ENCODE measurements around the gene PRELID3B. TPM values are rescaled to one million over a fixed set of nuclear protein-coding genes. Genes with fewer than 3 reads are reported as not detected.

Gene PRELID3B
- total and polyA plus RNA-seq, 10 of the 15 experiments (the other 5 are each of a cell fraction or from before 2014, with no cell fraction given), result 72.5 to 151 (median 124) TPM

DNA sequence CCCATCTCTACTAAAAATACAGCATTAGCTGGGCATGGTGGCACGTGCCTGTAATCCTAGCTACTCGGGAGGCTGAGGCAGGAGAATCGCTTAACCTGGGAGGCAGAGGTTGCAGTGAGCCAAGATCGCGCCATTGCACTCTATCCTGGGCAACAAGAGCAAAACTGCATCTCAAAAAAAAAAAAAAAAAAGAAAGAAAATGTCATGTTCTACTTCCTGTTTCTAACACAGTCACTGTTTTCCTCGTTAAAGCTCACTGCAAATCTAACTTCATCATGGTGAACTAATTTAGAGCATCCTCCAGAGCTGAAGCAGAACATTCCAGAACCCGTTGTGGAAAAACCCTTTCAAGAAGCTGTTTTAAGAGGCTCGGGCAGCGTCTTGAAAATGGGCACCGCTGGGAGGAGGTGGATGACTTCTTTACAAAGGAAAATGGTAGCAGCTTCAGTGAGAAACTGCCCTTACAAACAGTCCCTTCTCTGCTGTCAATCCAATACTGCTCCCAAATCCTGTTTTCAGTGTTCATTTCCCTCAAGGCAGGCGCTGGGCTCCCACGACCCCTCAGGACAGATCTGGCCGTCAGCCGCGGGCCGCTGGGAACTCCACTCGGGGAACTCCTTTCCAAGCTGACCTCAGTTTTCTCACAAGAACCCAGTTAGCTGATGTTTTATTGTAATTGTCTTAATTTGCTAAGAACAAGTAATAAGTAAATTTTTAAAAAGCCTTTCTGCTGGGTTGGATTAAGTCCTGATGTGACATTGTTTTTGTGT lies 48.0 kb downstream of the PRELID3B start:
- no peaks in the 10 kb centered on the region for H3K9me3 ChIP-seq (replicated peaks; ENCODE audit: control insufficient read depth, insufficient read depth, low read length)
- POLR2A ChIA-PET, result interaction anchor here (0.6 to 1.3 kb wide), 3 partner anchors 13 to 152 kb away, joined by 3 to 8 read pairs (median 5); no protein-coding TSS in a partner anchor
- H2AFZ ChIP-seq (ENCODE audit: control insufficient read depth, low read depth, low read length), result no peak overlapping the region
- 86% methylated on average over 15 of the region's 17 CpGs for WGBS (ENCODE audit: insufficient coverage, insufficient replicate concordance, low lambda C conversion rate, missing lambda C conversion rate)
- H3K27ac ChIP-seq (ENCODE audit: control insufficient read depth, insufficient read depth), result no peak overlapping the region
- intact Hi-C loops (cut with micrococcal nuclease; ENCODE audit: unreplicated experiment), result no loop called here
- DNase-seq (ENCODE audit: low read depth, low spot score) (no peak), ATAC-seq (peak; percentile 7; the same call in 1 of the 3 replicates), FAIRE-seq (no peak)
- H3K4me3 ChIP-seq, result no peak overlapping the region
- no peak for TF ChIP-seq ZNF274 (IDR thresholded peaks at IDR 0.05; ENCODE audit: insufficient read depth, insufficient read length)
- TF ChIP-seq, protein P1, sequence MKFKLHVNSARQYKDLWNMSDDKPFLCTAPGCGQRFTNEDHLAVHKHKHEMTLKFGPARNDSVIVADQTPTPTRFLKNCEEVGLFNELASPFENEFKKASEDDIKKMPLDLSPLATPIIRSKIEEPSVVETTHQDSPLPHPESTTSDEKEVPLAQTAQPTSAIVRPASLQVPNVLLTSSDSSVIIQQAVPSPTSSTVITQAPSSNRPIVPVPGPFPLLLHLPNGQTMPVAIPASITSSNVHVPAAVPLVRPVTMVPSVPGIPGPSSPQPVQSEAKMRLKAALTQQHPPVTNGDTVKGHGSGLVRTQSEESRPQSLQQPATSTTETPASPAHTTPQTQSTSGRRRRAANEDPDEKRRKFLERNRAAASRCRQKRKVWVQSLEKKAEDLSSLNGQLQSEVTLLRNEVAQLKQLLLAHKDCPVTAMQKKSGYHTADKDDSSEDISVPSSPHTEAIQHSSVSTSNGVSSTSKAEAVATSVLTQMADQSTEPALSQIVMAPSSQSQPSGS (IDR thresholded peaks at IDR 0.05; ENCODE audit: low read length), result peak; percentile 10; the same call in 1 of the 2 replicates
- CTCF ChIA-PET, result interaction anchor here (0.7 to 0.9 kb wide), 2 partner anchors 93 to 124 kb away, joined by 3 to 4 read pairs; no protein-coding TSS in a partner anchor
- no peaks in the 10 kb centered on the region for H3K27me3 ChIP-seq (replicated peaks in 1 of 2; ENCODE audit: control insufficient read depth in 2 of 2, insufficient read depth in 2 of 2, low read length in 1 of 2)
- H3K79me2 ChIP-seq (ENCODE audit: control insufficient read depth, insufficient read depth, low read length), result no peaks in the 10 kb centered on the region; the same call in 1 of the 2 replicates
- H3K9ac ChIP-seq (ENCODE audit: control insufficient read depth, insufficient read depth, low read length), result no peak overlapping the region
- H4K20me1 ChIP-seq (ENCODE audit: control insufficient read depth, insufficient read depth), result peaks cover 3% of the 10 kb centered on the region
- H3K4me2 ChIP-seq (ENCODE audit: control insufficient read depth, insufficient read depth), result no peak overlapping the region
- TSS peak; percentile 45 for BruUV-seq (replicated peaks)
- SMC1A ChIA-PET (ENCODE audit: uncharacterized antibody, unreplicated experiment), result interaction anchor here (0.6 to 2.3 kb wide), 4 partner anchors 12 to 457 kb away, joined by 3 to 11 read pairs (median 3); no protein-coding TSS in a partner anchor
- H3K4me1 ChIP-seq (ENCODE audit: control insufficient read depth, insufficient read depth, low read length), result peaks cover 14% of the 10 kb centered on the region
- in situ Hi-C loops (cut with MboI), result no loop called here
- H3K36me3 ChIP-seq (ENCODE audit: control insufficient read depth in 2 of 2, insufficient read depth in 2 of 2, low read length in 1 of 2), result peaks cover 46 to 61% of the 10 kb centered on the region in 2 experiments
- RAD21 ChIA-PET (ENCODE audit: unreplicated experiment), result interaction anchor here (0.7 to 1.3 kb wide), 2 partner anchors 46 to 101 kb away, joined by 3 to 4 read pairs; no protein-coding TSS in a partner anchor
